T1000 (cell line): ENCODE measurements around the gene PKNOX2.
A peak's percentile ranks its signal among the peaks of the same experiment; 100 is the strongest.

Source experiments
- DNase-seq: peaks from one replicate; lab custom pipeline; 2025; ENCODE audit warnings: mixed read lengths; lab: John Stamatoyannopoulos, UW

Gene PKNOX2

GRCh38 chr11:125341676-125342075 lies 177.1 kb downstream of the PKNOX2 start:
- DNase-seq = no peak

GRCh38 chr11:125342281-125342930 lies 177.9 kb downstream of the PKNOX2 start:
- no peak for DNase-seq

GRCh38 chr11:125343086-125343717 lies 178.7 kb downstream of the PKNOX2 start:
- DNase-seq = no peak

GRCh38 chr11:125343718-125344131 lies 179.2 kb downstream of the PKNOX2 start:
- no peak for DNase-seq

GRCh38 chr11:125344846-125345420 lies 180.4 kb downstream of the PKNOX2 start:
- DNase-seq = no peak

GRCh38 chr11:125345421-125346178 lies 181.0 kb downstream of the PKNOX2 start:
- peak; percentile 55 for DNase-seq

- no peak for DNase-seq
Observed at GRCh38 chr11:125346179-125346530, 181.6 kb downstream of the PKNOX2 start.

- DNase-seq = no peak
Observed at GRCh38 chr11:125346565-125347260, 182.2 kb downstream of the PKNOX2 start.

- DNase-seq = no peak
Observed at GRCh38 chr11:125347261-125347585, 182.7 kb downstream of the PKNOX2 start.

GRCh38 chr11:125348141-125348651 lies 183.6 kb downstream of the PKNOX2 start:
- no peak for DNase-seq

GRCh38 chr11:125348674-125349309 lies 184.2 kb downstream of the PKNOX2 start:
- peak; percentile 5 for DNase-seq

- no peak for DNase-seq
Observed at GRCh38 chr11:125350206-125351032, 185.9 kb downstream of the PKNOX2 start.

GRCh38 chr11:125351033-125351867 lies 186.7 kb downstream of the PKNOX2 start:
- no peak for DNase-seq

- DNase-seq = no peak
Observed at GRCh38 chr11:125351868-125352250, 187.3 kb downstream of the PKNOX2 start.

GRCh38 chr11:125356797-125357196 lies 192.2 kb downstream of the PKNOX2 start:
- no peak for DNase-seq

- DNase-seq = no peak
Observed at GRCh38 chr11:125357551-125357950, 193.0 kb downstream of the PKNOX2 start.

- no peak for DNase-seq
Observed at GRCh38 chr11:125358254-125358840, 193.8 kb downstream of the PKNOX2 start.

- no peak for DNase-seq
Observed at GRCh38 chr11:125359130-125359529, 194.6 kb downstream of the PKNOX2 start.

GRCh38 chr11:125360066-125360465 lies 195.5 kb downstream of the PKNOX2 start:
- no peak for DNase-seq
